ENCODE measurements around the gene WSCD2.

WSCD2 gene

GRCh38 chr12:108147279-108147678, 18.2 kb downstream of the WSCD2 start:
- H3K4me3 ChIP-seq (ENCODE audit: low read depth, low read length) = no peak overlapping the region
- TF ChIP-seq CTCF (IDR thresholded peaks at IDR 0.05; ENCODE audit: low read depth, low read length, missing control alignments) = no peak
- in situ Hi-C loops (cut with HindIII; ENCODE audit: low sequenced_read_pairs) = no loop called here
- DNase-seq (ENCODE audit: low read depth) = no peak

DNA sequence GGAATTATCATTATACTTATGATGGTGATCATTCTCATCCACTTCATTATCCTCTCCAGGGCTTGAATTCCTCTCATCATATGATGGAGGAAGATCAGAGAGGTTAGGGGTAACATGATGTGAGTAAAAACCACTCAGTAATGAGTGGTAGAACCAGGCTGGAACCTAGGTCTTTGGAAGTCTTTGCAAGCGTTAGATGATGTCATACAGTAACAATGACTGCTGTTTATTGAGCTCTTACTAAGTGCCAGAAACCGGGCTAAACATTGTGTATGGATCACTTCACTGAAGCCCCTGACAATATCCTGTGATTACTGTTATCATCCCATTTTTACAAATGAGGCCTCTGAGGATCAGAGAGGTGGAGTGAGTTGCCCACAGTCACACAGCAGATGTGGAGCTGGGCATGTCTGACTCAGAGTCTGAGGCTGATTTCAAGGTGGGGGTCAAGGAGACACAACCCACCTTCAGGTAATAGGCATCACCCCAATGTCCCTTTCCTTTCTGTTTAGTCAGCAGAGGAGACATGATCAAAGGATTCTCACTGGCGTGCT, 19.5 kb downstream of the WSCD2 start:
- H3K4me3 ChIP-seq (ENCODE audit: low read depth, low read length) = no peak overlapping the region
- in situ Hi-C loops (cut with HindIII; ENCODE audit: low sequenced_read_pairs) = no loop called here
- no peak for TF ChIP-seq CTCF (IDR thresholded peaks at IDR 0.05; ENCODE audit: low read depth, low read length, missing control alignments)
- DNase-seq (ENCODE audit: low read depth) = no peak

- TF ChIP-seq CTCF (IDR thresholded peaks at IDR 0.05; ENCODE audit: low read depth, low read length, missing control alignments) = no peak
- no peak overlapping the region for H3K4me3 ChIP-seq (ENCODE audit: low read depth, low read length)
- no peak for DNase-seq (ENCODE audit: low read depth)
- in situ Hi-C loops (cut with HindIII; ENCODE audit: low sequenced_read_pairs) = no loop called here
Observed at GRCh38 chr12:108150436-108150835, 21.3 kb downstream of the WSCD2 start.

DNA sequence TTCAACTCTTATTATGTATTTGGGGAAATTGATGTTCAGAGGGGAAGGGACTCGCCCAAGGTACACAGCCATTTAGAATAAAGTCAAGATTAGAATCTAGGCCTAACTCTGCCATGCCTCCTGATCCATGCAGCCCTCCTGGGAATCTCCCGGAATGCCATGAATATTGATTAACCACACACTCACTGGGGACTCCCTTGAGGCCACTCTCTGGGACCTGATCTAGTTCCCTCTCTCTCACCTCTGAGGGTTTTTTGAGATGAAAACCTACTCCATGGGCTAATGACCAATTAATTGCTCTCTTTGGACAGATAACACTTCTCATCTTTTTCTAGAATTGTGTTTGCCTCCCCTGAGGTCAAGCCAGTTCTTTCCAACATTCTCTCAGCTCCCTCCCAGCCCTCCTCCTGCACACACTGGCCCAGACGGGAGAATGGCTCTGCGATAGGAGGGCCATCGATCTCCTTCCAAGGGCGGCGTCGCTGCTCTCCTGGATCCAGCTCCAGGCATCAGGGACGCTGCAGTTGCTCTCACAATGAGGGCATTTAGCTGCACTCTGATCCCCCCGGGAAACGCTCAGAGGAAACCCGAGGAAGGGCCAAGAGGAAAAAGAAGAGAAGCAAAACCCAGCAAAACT, 22.6 kb downstream of the WSCD2 start:
- no peak for DNase-seq (ENCODE audit: low read depth)
- in situ Hi-C loops (cut with HindIII; ENCODE audit: low sequenced_read_pairs) = no loop called here
- TF ChIP-seq CTCF (IDR thresholded peaks at IDR 0.05; ENCODE audit: low read depth, low read length, missing control alignments) = no peak
- no peak overlapping the region for H3K4me3 ChIP-seq (ENCODE audit: low read depth, low read length)

DNA sequence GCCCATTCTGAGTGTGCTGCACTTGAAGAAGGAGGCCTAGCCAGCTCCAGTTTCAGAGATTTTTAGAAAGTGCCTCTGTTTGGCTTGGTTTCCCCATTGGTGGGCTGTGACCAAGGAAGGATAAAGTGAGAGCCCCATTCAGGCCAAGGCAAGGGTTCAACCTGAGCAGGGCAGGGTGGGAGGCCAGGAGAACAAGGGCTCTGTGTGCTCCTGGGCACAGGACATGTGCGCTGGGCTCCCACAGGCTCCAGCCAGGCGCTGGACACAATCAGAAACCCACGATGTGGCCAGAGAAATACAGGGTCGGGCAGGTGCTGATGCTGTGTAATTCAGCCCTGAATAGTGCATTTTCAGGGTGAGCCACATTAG, 23.1 kb downstream of the WSCD2 start:
- no peak overlapping the region for H3K4me3 ChIP-seq (ENCODE audit: low read depth, low read length)
- in situ Hi-C loops (cut with HindIII; ENCODE audit: low sequenced_read_pairs) = no loop called here
- no peak for TF ChIP-seq CTCF (IDR thresholded peaks at IDR 0.05; ENCODE audit: low read depth, low read length, missing control alignments)
- no peak for DNase-seq (ENCODE audit: low read depth)

- in situ Hi-C loops (cut with HindIII; ENCODE audit: low sequenced_read_pairs) = no loop called here
- no peak for TF ChIP-seq CTCF (IDR thresholded peaks at IDR 0.05; ENCODE audit: low read depth, low read length, missing control alignments)
- no peak overlapping the region for H3K4me3 ChIP-seq (ENCODE audit: low read depth, low read length)
- DNase-seq (ENCODE audit: low read depth) = no peak
Observed at GRCh38 chr12:108156717-108157116, 27.6 kb downstream of the WSCD2 start.
